ENCODE measurements around the gene ZNF385C.

DNA sequence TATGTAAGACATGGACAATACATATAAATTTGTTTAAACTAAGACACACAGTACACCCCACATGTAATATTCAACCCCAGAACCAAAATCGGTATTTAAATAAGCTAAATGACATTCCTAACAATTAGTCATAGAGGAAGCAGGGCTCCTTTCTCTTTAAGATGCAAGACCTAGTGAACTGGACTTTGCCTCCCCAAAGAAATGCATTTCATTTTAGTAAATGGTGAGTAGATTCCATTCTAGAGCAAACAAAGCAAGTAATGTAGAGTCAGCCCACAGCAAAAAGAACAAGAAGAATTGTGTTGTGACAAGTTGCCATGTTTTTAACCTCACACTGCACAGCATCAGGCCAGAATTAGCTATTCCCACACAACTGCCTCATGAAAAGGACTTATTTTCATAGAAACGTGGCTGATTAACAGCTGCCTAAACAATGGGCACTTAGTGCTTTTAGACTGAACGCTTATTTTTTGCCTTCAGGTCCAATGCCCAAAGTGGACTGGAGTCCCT, 95.4 kb downstream of the ZNF385C start:
- TF ChIP-seq, protein P1, sequence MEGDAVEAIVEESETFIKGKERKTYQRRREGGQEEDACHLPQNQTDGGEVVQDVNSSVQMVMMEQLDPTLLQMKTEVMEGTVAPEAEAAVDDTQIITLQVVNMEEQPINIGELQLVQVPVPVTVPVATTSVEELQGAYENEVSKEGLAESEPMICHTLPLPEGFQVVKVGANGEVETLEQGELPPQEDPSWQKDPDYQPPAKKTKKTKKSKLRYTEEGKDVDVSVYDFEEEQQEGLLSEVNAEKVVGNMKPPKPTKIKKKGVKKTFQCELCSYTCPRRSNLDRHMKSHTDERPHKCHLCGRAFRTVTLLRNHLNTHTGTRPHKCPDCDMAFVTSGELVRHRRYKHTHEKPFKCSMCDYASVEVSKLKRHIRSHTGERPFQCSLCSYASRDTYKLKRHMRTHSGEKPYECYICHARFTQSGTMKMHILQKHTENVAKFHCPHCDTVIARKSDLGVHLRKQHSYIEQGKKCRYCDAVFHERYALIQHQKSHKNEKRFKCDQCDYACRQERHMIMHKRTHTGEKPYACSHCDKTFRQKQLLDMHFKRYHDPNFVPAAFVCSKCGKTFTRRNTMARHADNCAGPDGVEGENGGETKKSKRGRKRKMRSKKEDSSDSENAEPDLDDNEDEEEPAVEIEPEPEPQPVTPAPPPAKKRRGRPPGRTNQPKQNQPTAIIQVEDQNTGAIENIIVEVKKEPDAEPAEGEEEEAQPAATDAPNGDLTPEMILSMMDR (IDR thresholded peaks at IDR 0.05): no peak
- TF ChIP-seq POLR2A (IDR thresholded peaks at IDR 0.05): no peak
